T-helper 22 cell (primary cell): ENCODE results near the gene SULT1A2.
"Not testable (repeated sequence)": the region's sequence is repeated elsewhere in the genome, so short reads cannot be mapped to it uniquely, and the experiment has no call there.

ENCODE experiments used
- DNase-seq: peaks from one replicate; pipeline ENCODE4 v3.0.0-alpha.2; 2020; ENCODE audit warnings: low read depth

Gene SULT1A2

DNA sequence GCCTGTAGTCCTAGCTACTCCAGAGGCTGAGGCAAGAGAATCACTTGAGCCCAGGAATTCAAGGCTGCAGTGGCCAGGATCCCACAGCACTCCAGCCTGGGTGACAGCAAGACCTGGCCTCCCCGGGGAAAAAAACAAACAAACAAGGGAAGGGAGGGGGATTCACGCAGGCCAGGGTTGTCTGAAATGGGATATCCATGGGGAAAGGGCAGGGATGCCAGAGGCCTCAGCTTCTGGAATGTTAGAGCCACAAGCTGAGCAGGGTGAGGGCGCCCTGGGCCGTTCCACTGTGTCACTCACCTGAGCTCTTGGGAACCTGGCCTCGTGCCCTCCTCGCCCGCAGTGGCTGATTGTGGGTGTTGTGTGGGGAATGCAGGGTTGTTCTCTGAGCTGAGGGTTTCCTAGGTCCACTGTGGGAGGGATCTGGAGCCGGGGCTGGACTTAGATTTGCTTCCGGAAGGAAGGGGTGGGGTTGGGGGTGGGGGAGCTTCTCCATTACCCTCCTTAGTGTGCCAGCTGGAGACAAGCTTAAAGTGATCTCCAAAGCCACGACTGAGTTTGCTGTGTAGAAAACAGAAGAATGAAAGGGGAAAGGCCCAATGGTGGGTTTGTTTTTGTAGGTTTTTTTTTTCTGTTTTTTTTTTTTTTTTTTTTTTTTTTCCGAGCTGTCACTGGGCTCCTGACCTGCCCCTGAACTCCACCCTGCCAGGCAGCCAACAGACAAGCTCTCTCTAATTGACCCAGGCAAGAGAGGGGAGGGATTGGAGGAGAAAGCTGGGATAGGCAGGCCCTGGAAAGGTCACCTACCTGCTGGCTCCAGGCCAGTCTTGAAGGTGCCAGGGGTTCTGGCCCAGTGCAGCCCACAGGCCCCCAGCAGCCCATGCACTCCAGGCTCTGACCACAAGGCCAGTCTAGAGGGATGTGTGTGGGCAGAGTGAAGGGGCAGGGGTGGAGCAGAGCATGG is 13.1 kb upstream of the SULT1A2 start, which contains the start of gene SULT1A1:
SULT1A1 (minus strand) TSS at position 414 of the 964 bp plus-strand sequence. CDS start 1,189 bp downstream, outside the sequence.
- DNase-seq = no peak

DNA sequence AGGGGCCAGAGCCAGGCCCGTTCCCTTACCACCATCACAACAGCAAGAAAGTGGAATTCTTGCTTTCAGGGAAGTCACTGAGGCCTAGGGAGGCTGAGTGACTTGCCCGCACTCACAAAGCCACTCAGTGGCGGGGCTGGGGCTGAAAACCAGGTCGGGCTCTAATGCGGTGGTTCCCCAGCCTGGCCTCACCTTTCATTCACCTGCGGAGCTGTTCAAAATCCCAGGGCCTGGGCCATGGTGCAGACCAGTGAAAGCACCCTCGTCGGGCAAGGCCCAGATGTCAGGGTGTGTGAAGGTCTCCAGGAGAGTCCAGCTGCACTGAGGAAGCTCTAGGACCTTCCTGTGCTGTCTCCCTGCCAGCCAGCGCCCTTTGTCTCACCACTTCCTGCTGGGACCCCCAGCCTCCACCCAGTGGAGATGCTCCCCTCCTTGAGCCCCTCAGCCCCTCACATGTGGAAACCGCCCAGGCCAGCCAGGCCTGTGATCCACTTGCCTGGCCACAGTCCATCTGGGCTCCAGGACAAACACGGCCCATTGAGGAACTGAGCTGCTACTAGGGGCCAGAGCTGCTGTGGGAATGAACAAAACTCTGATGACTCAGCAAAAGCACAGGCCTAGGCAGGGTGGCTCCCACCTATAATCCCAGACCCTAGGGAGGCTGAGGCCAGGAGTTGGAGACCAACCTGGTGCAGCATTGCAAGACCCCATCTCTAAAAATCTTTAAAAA is 12.2 kb upstream of the SULT1A2 start:
- DNase-seq = not testable (repeated sequence)

DNA sequence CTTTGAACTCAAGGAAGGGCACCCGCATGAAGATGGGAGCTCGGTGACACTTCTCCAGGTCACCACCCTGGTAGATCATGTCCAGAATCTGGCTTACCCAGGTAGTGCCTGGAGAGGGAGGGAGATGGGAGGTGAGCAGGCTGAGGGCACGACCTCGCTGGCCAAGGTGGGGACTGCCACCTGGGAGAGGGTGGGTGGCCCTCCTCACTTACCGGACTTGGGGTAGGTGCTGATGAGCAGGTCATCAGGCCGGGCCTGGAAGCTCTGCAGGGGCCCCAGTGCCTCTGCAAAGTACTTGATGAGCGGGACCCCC is 11.6 kb upstream of the SULT1A2 start:
- DNase-seq = not testable (repeated sequence)

DNA sequence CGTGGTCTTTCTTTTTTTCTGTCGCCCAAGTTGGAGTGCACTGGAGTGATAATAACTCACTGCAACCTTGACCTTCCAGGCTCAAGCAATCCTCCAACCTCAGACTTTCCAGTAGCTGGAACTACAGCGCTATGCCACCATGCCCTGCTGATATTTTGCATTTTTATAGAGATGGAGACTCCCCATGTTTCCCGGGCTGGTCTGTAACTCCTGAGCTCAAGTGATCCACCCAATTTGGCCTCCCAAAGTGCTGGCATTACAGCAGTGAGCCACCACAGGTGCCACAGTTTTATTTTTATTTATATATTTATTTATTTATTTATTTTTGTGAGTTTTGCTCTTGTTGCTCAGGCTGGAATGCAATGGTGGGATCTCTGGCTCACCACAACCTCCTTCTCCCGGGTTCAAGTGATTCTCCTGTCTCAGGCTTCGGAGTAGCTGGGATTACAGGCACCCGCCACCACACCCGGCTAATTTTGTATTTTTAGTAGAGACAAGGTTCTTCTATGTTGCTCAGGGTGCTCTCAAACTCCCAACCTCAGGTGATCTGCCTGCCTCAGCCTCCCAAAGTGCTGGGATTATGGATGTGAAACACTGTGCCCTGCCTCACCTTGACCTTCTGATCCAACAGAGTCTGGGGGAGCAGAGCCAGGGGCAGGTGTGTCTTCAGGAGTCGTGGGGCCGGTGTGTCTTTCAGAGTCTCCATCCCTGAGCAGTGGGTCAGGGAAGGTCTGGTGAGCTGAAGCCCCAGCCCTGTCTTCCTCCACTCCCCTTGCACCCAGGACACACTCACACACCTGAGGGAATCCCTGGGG is 11.0 kb upstream of the SULT1A2 start:
- DNase-seq = not testable (repeated sequence)

DNA sequence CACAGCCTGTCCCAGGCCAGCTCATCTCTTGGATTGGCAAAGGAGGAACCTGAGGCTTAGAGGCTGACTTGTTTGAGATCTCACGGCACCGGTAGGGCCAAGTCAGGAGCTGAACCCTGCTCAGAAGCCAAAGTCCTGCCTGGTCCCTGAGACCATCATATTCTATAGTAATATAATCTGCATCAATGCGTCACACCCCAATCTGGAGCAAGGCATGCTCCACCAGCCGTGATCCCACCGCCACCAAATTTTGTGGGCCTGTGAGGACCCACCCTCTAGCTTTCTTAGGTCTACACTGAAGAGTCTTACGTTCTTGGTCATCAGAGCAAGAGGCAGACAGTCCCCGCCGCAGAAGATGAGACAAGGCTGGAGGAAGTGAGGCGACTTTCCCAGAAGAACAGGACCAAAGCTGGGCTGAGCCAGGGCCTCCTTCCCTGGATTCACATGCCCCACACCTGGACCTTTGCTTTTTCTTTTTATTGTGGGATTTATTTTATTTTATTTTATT is 10.3 kb upstream of the SULT1A2 start:
- DNase-seq = no peak

DNA sequence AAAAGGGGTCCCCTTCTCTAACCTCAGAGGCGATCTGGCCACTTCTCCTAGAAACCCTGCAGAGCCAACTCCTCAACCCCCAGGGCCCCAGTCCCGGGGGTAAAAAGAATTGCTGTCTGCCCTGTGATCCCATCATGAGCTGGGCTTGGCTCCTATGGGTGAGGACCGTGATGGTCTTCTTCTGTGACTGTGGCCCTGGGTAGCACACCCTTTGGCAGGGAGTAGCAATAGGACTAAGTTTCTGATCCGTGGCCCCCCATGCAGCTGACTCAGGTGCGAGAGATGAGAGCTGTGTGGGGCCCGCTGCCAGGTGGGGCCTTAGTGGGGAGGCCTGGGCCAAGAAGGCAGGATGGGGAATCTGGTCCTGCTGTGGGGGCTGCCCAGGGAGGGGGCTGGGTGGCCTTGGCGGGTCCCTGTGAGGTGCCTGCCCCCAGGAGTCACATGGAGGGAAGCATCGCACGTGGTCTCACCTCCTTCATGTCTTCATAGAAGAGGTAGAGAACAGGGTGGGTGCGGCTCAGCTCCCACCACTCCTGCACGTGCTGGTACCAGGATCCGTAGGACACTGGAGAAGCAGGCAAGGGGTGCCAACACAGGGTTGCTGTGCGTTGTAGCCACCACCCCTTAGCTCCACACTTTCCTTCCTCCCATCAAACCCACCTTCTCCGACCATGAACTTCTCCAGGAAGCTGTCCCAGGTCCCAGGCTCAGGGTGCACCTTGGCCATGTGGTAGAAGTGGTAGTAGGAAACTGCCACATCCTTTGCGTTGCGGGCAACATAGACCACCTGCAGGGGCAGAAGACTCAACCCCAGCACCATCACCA is 9.7 kb upstream of the SULT1A2 start:
- no peak for DNase-seq

DNA sequence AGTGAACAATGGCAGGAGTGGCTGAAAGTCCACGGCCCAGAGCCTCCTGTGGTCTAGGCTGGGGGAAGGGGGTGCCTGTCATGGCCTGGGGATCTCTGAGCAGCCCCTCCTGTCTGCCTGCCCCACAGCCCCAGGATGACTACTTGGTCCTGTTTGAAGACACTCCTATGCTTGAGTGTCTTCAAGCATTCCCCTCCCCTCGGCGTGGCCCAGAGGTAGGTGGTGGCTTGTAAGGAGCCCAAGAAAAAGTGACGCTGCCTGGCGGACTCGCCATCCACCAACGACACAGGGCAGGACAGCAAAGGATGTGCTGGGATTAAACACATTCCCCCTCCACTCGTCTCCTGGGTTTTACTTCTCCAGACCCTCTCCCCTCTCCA is 7.3 kb upstream of the SULT1A2 start:
- DNase-seq = no peak

DNA sequence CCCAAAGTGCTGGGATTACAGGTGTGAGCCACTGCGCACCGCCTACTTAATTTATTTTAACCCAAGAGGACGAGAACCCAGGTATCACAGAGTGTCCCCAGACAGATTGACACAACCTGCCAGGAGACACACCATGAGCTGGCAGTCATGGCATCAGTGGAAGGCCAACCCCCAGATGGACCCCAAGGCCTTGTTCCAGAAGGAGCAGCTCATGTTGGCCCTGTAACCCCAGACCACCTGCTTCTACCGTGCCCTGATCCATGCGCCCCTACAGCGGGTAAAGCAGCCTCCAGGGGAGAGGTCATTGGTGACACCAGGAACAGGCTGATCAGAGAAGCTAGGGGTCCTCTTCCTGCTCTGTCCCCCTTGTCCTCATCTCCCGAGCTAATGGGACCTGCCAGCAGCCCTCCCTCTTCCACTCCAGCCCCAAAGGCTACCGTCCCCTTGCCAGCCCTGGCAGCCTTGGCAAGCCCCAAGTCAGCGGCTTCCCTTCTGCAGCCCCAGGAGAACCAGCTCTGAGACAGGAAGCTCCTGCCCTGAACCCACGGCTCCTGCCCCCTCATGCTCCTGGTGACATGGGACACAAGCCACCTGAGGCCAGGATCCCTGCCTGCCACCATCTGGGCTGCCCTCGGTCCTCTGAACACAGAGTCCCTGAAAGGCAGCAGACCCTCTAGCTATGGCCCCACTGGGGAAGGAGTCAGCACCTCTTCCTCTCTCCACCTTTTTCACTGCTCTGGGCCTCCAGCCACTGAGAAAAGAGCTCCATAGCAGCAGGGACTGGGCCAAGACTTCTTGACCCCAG is 6.7 kb upstream of the SULT1A2 start:
- no peak for DNase-seq

DNA sequence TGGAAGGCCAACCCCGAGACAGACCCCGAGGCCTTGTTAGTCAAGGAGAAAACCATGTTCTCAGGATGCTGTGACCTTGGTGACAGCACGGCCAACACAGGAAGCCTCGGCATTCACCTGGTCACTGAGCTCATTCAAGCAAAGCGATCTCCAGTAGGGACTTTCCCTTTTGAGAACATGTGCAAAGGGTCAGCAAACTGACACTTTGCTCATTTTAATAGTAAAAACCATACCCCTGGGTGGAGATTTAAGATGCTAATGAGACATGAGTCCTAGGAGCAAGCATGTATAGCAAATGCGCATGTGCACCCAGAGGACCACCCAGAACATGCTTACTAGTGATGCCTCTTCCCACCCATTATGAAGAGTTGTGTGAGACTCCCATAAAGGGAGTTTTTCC is 5.7 kb upstream of the SULT1A2 start:
- DNase-seq = no peak

DNA sequence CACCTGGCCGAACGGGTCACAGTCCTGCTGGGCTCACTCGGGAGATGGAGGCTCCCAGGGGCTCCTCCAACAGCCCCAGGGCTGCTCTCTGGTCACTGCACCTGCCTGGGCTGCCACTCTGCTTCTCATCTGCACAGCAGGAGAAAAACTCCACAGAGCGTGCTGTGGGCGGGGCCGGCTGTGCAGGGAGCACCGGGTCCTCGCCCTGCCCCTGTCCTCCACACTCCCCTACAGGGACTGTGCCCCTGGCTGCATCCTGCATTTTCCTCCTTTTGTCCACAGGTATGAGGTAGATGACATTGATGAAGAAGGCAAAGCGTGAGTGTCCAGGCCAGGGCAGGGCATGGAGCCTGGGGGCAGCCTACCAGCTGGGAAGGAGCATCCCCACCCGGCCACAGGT is 5.2 kb upstream of the SULT1A2 start:
- not testable (repeated sequence) for DNase-seq

DNA sequence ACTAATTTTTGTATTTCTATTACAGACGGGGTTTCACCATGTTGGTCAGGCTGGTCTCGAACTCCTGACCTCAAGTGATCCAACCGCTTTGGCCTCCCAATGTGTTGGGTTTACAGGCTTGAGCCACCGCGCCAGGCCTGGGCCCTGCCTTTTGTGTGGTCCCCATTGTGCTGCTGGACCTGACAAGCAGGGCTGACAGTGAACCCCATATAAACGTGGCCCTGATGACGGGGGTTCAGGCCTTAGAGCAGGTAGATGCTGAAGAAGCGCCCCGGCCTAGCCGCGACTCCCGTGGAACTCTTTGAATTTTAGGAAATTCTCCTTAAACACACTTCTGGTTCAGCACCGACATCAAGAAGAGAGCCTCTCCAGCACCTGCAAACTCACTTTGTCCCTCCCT is 4.7 kb upstream of the SULT1A2 start:
- DNase-seq = not testable (repeated sequence)

DNA sequence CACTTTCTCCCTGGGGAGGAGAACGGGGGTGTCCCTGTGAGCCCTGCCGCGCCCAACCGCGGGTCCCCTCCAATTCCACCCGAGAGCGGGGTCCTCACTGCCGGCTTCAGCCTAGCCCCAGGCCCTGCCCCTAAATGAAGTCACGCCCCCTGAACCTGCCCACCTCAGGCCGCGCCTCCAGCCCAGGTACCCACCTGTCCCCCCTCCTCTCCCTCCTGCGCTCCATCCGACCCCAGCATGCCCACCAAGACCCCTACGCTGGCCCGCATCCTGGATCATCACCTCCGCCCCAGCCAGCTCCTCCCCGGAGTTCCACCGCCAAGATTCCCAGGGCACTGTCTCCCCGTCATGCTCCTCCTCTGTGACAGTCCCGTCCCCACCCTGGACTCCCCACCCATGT is 4.1 kb upstream of the SULT1A2 start:
- not testable (repeated sequence) for DNase-seq

DNA sequence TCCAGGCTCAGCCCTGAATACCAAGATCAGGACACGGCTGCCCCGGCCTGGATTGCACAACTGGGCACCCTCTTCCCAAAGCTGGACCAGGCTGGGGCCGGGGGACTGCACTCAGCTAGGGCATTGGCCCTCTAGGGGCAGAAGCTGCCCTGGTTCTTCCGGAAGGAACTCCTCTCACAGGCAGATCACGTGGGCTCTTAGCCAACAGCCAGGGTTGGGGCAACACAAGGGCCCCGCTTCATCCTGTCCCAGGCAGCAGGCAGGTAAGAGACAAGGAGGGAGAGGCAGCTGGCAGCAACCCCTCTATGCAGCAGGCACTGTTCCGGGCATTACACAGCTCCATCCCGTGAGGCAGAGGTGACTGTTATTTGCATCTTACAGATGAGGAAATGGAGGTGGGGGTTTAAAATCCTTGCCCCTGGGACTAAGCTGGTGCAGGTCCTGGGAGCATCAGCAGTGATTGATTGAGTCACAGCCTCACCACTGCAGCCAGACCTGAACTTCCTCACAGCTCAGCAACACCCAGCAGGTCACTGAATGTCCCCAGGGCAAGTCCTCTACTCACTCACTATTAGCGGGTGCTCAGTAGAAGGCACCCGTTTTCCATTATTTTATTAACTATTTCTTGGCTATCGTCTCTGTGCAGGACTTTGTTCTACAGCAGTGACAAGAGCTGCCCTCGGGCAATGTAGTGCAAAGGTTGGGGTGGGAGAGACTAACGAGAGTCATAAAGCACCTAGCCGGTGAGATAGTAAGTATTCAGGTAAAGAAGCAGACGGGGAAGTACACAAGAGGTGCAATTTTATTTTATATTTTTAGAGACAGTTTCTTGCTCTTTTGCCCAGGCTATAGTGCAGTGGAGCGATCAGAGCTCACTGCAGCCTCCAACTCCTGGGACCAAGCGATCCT is 2.8 kb upstream of the SULT1A2 start:
- DNase-seq = not testable (repeated sequence)

DNA sequence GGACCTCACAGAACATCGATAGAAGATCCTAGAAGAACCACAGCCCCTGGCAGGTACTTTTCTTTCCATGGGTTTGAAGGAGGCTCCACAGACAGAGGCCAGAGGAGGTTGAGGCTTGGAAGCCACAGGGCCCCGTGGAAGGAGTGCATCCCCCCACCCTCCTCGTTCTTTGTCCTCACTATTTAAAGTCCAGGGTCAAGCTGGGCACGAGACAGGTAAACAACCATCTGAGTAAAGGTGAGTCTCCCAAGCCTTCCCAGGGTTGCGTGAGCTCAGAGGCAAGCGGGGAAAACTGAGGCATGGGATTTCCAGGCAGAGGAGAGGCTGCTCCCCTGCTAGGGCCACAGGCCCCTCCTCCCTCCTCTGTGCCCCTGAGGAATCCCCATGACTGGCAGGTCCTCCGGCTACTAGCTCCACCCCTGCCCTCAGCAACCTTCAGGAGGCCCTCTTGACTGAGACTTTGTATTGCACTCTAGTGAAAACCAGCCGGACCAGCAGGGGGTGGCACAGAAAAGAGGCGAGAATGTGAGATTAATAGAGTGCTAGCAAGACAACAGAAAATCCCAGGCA is 927 bp upstream of the SULT1A2 start:
- DNase-seq = no peak

DNA sequence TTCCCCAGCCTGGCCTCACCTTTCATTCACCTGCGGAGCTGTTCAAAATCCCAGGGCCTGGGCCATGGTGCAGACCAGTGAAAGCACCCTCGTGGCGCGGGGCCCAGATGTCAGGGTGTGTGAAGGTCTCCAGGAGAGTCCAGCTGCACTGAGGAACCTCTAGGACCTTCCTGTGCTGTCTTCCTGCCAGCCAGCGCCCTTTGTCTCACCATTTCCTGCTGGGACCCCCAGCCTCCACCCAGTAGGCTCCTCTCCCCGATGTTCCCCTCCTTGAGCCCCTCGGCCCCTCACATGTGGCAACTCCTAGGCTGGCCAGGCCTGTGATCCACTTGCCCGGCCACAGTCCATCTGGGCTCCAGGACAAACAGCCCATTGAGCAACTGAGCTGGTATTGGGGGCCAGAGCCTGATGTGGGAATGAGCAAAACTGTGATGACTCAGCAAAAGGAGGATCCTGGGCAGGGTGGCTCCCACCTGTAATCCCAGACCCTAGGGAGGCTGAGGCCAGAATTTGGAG is 677 bp downstream of the SULT1A2 start:
- no peak for DNase-seq

DNA sequence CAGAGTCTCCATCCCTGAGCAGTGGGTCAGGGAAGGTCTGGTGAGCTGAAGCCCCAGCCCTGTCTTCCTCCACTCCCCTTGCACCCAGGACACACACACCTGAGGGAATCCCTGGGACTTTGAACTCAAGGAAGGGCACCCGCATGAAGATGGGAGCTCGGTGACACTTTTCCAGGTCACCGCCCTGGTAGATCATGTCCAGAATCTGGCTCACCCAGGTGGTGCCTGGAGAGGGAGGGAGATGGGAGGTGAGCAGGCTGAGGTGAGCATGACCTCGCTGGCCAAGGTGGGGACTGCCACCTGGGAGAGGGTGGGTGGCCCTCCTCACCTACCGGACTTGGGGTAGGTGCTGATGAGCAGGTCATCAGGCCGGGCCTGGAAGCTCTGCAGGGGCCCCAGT is 1.4 kb downstream of the SULT1A2 start:
- DNase-seq = not testable (repeated sequence)

DNA sequence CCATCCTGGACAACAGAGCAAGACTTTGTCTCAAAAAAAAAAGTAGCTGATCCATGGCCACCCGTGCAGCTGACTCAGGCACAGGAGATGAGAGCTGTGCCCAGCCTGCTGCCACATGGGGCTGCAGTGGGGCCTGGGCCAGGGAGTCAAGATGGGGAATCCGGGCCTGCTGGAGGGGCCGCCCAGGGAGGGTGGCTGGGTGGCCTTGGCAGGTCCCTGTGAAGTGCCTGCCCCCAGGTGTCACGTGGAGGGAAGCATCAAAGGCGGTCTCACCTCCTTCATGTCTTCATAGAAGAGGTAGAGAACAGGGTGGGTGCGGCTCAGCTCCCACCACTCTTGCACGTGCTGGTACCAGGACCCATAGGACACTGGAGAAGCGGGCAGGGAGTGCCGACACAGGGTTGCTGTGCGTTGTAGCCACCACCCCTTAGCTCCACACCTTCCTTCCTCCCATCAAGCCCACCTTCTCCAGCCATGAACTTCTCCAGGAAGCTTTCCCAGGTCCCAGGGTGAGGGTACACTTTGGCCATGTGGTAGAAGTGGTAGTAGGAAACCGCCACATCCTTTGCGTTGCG is 3.8 kb downstream of the SULT1A2 start:
- no peak for DNase-seq

DNA sequence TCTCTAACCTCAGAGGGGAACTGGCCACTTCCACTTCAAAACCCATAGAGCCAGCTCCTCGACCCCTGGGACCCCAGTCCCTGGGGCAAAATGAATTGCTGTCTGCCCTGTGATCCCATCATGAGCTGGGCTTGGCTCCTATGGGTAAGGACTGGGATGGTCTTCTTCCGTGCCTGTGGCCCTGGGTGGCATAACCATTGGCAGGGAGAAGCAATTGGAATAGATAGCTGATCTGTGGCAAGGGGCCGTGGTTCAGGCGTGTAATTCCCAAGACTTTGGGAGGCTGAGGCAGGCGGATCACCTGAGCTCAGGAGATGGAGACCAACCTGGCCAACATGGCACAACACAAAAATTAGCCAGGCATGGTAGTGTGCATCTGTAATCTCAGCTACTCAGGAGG is 4.3 kb downstream of the SULT1A2 start:
- no peak for DNase-seq
